NCI-H1048 (cell line): ENCODE data around the gene SYK.

ENCODE experiments used
- DNase-seq: peaks from one replicate; lab custom pipeline; 2025; lab: John Stamatoyannopoulos, UW

Gene SYK

DNA sequence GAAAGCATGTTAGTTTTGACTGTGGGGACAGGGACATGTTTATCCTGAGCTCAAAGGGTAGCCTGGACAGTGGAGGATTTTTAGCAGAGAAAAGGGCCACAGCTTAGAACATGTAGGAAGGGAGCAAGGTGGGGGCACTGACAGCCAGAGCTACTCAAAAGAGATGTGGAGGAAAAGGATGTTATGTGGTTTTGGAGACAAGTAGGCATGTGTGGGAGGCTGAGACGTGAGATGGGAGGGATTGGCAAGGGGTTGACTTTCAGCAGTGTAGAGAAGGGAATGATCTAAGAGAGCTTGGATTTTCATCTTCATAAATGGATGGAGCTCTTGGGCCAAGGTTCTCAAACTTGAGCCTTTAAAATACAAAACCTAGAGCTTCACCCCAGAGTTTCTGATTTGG, 24.0 kb downstream of the SYK start:
- no peak for DNase-seq

DNA sequence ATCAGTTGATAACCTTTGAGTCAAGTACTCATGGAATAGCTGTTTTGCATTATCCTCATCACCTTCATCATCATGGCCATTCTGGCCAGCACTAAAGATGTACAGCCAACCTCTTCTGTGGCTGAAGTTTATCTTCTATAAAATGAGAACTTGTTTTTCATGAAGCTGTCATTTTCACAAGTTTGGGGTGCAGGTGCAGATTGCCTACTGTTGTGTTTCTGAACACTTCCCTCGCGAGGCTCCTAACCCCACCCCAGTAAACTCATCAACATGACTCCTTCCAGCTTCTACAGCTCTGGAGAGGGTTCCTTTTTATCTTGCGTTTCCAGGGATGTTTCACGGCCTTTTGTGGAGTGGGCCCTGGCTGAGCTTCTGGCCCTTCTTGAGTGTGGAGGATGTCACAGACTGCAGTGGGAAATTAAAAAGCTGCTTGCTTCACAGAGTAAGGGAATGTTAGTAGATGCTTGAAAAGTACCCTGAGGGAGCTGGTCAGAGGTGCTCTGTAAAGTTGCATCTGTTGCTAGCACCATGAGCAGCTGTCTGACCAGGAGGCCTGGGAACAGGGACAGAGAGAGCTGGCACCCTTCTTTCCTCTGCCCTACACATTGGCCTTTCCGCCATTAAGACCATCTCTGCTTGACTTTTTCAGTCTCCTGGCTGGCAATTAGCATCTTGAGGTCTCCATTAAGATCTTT, 24.9 kb downstream of the SYK start:
- DNase-seq, result no peak

DNA sequence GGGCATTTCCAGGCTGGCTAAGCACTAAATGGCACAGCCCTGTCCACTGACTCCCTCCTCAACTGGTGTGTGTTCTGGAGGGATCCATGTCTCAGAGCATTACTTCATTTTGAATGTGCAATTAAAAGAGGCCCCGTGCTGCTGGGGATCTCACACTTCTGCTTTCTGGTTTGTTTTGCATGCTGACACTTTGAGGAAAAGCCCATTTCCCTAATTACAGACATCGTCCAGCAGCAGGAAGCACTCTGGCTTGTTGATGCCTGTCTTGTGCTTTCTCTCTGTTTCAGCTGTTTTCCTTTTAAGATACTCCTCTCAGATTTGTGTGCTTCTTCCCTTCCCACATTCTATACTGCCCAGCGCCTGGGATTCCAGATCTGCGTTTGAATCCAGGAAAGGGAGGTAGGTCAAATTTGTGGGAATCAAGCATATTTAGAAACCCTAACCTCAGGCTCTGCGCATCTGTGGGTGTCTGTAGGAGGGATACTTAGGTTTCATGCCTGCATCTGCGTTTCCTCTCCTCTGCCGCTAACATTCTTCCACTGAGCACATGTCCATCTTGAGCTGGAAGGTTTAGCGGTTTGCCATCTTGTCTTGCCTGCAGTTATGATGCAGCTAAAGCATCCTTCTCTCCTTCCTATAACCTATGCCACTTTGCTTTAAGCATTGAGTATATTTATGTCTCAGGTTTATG, 25.7 kb downstream of the SYK start:
- DNase-seq, result no peak

DNA sequence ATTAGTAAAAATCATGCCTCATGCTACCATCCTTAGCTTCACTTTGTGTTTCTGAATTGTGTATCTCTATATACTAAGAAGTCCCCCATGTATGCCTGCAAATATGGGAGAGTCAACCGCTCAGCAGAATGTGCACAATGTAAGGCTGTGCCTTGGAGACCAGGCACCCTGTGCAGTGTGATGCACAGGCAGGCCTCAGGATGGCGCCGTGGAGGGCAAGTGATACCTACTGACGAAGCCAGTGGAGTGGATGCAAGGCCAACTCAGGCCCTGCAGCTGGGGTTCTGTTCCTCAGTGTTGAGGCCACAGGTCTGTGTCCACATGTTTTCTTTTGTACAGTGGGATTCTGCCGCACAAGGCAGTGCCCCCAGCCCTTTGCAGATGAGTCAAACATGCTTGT, 28.4 kb downstream of the SYK start:
- DNase-seq, result no peak

GRCh38 chr9:90830977-90831376, 29.4 kb downstream of the SYK start:
- DNase-seq, result no peak

GRCh38 chr9:90832261-90832660, 30.6 kb downstream of the SYK start:
- DNase-seq, result no peak

DNA sequence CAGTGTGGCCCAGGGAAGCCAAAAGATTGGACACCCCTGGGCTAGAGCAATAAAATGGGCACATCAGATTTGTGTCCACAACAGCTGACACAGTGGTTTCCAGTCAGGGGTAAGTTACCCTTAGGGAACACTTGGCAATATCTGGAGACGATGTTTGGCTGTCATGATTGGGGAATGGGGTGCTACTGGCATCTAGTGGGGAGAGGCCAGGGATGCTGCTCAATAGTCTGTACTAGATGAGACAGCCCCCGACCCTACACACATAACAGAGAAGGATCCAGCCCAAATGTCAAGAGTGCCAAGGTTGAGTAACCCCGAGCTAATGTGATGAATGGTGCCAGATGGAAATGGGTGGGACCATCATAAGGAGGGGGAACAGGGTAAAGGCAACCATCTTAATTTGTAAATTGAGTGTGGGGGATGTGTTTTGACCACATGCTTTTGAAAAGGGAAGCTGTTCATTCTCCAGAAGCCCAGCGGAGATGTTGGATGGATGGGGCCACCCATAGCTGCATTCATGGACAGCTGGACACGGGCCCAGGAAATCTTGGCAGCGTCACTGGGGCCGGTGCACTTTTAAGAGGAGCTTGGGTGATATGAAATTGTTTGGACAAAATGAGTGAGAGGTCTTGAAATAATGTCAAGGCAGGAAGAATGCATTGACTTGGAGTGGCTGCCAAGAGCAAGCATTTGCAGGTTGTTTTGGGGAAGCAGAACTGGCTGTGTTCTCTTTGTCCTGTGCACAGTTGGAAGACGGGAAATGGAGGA, 33.4 kb downstream of the SYK start:
- no peak for DNase-seq

DNA sequence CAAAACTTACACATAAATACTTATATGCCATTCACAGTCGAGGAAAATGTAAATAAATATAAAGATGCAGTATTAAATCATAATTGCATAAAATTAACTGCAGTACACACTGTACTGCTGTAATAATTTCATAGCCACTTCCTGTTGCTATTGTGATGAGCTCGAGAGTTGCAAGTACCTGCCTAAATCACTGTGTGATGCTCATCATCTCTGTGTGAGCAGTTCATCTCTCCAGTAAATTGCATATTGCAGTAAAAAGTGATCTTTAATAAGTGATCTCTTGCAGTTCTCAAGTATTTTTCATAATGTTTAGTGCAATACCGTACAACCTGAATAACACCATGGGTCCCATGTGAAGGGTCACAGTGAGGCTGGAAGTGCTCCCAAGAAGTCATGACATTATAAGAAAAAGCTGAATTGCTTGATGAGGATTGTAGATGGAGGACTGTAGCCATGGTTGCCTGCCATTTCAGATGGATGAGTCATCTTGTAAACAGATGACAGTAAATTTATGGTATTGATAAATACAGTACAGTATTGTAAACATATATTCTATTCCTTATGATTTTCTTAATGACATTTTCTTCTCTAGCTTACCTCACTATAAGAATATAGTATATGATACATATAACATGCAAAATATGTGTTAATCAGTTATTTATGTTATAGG, 34.9 kb downstream of the SYK start:
- no peak for DNase-seq

DNA sequence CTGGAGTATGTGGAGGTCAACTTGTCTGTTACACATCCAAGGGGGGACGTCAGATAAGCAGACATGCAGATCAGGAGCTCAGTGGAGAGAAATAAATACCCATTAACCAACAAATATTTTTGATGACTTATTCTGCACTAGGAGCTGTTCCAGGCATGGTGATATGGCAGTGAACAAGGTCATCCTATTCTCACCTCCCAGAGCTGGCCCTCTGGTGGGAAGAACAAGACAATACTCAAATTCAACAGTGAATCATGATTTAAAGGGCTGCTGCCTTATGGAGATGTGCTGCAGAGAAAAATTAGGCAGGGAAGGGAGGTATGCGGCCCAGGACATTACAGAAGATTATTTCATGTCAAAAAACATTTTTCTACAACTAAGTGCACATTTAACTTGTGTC, 36.5 kb downstream of the SYK start:
- DNase-seq, result no peak

DNA sequence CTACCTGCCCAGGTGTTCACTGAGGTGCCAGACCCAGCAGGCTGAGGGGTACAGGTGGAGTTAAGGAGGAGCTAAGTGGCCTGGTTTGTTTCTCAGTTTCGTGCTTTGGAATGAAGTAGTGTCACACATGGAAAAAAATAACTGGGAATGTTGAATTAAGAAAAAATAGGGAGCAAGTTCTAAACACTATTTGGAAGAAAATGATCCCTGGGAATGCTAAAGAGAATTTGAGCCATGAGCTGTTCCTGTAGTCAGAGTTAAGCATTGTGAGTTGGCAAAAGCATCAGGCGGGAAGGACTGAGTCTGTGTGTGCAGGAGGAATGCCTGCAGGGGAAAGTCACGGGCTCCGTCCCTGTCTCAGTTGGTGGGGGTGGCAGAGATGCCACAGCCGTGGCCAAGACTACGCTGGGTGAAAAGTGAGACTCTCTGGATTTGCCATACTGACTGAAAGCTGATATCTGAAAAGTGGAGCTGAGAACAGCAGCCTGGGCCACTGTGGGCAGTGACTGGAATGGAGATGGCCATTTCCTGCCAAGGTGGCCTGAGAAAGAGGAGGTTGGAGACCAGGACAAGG, 37.0 kb downstream of the SYK start:
- no peak for DNase-seq

DNA sequence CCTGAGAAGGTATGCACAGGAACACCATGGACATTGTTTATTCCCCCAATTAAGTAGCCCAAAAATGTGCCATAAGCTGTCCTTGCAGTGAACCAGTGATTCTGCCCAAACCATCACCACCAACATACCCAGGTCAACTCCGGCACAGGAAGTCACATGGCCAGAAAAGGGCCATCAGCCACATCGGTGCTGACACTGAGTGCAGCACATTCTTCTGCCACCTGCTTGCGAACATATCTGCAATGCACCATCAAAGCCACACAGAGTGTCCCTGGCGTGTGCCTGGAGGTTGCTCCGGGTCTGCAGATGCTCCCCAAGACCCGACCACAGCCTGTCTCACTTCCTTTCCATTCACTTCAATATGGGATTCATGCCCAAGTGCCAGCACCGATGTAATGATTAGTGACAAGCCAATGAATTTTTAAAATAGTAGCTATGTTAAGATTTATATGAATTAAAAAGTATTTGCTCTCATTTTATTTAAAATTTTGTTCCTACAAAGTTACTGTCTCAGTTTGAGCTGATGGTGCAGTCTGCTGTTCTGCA, 37.6 kb downstream of the SYK start:
- no peak for DNase-seq

GRCh38 chr9:90840696-90841095, 39.1 kb downstream of the SYK start:
- DNase-seq, result no peak

GRCh38 chr9:90841213-90841612, 39.6 kb downstream of the SYK start:
- no peak for DNase-seq

DNA sequence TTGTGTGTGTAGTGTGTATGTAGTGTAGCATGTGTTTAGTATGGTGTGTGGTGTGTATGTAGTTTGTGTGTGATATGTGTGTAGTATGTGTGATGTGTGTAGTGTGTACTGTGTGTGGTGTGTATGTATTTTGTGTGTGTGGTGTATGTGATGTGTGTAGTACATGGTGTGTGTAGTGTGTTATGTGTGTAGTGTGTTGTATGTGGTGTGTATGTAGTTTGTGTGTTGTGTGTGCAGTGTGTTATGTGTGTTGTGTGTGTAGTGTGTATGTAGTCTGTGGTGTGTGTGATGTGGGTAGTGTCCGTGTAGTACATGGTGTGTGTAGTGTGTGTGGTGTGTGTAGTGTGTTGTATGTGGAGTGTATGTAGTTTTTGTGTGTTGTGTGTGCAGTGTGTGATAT, 40.0 kb downstream of the SYK start:
- no peak for DNase-seq

GRCh38 chr9:90842176-90842777, 40.7 kb downstream of the SYK start:
- no peak for DNase-seq

DNA sequence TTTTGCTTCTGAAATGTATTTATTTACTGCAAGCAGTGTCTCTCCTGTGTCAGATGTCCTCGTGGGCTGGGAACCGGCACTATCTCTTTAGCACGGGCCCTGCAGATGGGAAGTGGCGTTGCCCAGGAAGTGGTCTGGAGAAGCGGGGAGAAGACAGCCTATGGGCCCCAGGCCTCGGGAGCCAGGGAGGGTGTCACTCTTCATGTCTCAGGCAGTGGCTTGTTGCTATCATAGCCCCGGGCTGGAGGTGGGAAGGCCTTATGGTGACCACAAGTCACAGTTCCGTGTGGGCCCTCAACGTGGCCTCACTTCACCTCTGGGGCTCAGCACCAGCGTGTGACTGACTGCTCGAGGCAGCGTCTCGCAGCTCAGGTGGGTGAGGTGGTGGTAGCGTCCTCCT, 41.4 kb downstream of the SYK start:
- DNase-seq, result no peak

GRCh38 chr9:90843525-90843924, 41.9 kb downstream of the SYK start:
- no peak for DNase-seq

DNA sequence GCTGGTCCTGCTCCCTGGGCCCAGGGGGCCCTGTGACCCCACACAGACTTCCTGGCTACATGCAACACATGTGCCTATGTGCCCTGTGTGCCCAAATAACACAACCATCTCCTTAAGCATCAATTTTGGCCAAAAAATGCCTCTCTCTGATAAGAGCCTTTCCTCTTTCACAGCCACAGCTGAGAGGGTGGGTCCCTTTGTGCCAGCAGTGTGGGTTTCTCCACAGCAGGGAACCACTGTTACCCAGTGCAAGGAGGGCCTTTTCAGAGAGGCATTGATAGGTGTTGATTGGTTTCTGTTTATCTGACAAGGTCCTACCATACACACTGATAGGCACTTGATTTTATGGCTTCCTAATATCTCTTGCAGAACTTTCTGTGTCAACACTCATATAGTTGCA, 42.7 kb downstream of the SYK start:
- DNase-seq, result no peak

DNA sequence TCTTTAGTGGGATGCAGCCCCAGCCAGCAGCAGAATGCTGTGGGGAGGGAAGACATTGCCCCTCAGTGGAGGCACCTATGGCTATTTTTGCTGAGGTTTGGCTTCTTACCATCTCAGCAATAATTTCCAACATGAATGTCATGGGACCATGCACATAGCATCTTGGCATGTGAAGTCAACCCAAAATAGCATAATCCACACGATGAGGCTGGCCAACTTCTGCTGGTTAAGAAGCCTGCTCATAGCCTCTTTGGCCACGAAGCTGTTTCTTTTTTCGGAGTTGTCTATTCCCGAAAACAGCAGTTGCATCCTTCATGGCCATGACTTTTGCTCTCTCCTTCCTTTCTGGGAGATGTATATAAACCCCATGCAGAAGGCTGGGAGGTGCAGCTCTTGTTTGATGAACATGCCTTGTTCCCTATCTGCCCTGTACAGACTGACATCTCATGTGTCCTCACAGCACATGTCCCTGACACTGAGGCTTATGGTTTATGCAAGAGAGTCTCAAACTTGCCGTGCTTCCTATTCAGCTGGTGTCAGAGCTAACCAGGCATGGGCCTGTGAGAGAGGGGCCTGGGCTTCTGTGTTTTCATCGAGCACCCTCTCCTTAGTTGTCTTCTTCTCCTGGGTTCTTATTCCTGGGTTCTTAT, 45.3 kb downstream of the SYK start:
- no peak for DNase-seq

DNA sequence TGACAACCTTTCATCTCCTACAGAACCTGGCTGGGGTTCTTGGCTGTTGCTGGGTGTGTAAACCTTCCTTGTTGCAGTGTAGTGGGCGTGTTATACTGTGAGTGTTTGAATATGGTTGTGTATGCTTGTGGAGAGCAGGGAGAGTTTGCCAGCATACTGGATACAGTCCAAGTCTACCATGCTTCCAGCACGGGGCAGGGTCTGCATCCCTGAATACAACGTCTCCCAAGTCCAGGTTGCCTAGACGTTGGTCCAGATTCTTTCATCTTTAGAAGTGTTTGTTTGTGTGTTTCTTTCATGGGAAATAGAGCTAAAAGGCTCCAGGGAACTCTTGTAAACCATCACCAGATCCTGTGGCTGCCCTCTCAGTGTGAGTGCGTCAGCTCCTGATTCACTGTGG, 46.4 kb downstream of the SYK start:
- DNase-seq, result no peak

GRCh38 chr9:90848866-90849265, 47.2 kb downstream of the SYK start:
- no peak for DNase-seq
